IMR-90 (cell line): Measurements from ENCODE around the gene STKLD1. TPM values are rescaled to one million over a fixed set of nuclear protein-coding genes. Genes with fewer than 3 reads are reported as not detected.
A peak's percentile ranks its signal among the peaks of the same experiment; 100 is the strongest.

Source experiments
- ATAC-seq: fragments of 200-7000 bp; cut with Tn5 transposase; 2 replicates; pipeline ENCODE4 v1.9.1; 2020; ENCODE audit warnings: low read depth, mild to moderate bottlenecking, moderate library complexity
- BruUV-seq: library from RNA; stranded (reverse); fragments of 400-500 nt; replicated peaks from 2 replicates; lab custom pipeline; 2021; lab: Mats Ljungman, UMichigan
- CTCF ChIA-PET: fragments of 300-600 bp; formaldehyde crosslinking; extraction: SDS; loops from one replicate; lab custom pipeline; 2021; ENCODE audit warnings: antibody characterized with exemption; lab: Yijun Ruan, JAX
- POLR2A ChIA-PET: fragments of 300-600 bp; sonication (Branson Sonifier 250); formaldehyde crosslinking; loops from one replicate; lab custom pipeline; 2022; ENCODE audit warnings: antibody characterized with exemption; ENCODE audit not compliant: unreplicated experiment; lab: Charles Lee
- DNase-seq: peaks from one replicate; pipeline ENCODE4 v3.0.0; 2013
- H2AFZ ChIP-seq: replicated peaks from 2 replicates; pipeline ENCODE3; 2013; ENCODE audit warnings: low read length, mild to moderate bottlenecking; ENCODE audit not compliant: poor library complexity
- H2AK5ac ChIP-seq: 2 replicates; pipeline ENCODE4 v1.6.1; 2013; ENCODE audit warnings: low read depth, low read length, inconsistent platforms
- H2AK9ac ChIP-seq: replicated peaks from 2 replicates; pipeline ENCODE3; 2013; ENCODE audit warnings: mild to moderate bottlenecking, low read depth, low read length, moderate library complexity; ENCODE audit not compliant: poor library complexity
- H2BK120ac ChIP-seq: 2 replicates; pipeline ENCODE4 v1.6.1; 2013; ENCODE audit warnings: low read depth, low read length, inconsistent platforms
- H2BK15ac ChIP-seq: 3 replicates; pipeline ENCODE4 v1.6.1; 2013; ENCODE audit warnings: low read depth, low read length, inconsistent platforms
- H2BK20ac ChIP-seq: 2 replicates; pipeline ENCODE4 v1.6.1; 2013; ENCODE audit warnings: low read depth, mild to moderate bottlenecking, inconsistent platforms, low read length, moderate library complexity
- H2BK5ac ChIP-seq: 2 replicates; pipeline ENCODE4 v1.6.1; 2013; ENCODE audit warnings: mild to moderate bottlenecking, low read depth, low read length, inconsistent platforms; ENCODE audit not compliant: poor library complexity, severe bottlenecking
- H3K14ac ChIP-seq: replicated peaks from 2 replicates; pipeline ENCODE4 v1.6.1; 2013; ENCODE audit warnings: low read depth, low read length, inconsistent platforms
- H3K18ac ChIP-seq: 2 replicates; pipeline ENCODE4 v1.6.1; 2013; ENCODE audit warnings: low read depth, low read length, control low read depth
- H3K23ac ChIP-seq: 2 replicates; pipeline ENCODE4 v1.6.1; 2013; ENCODE audit warnings: low read depth, low read length, inconsistent platforms
- H3K27ac ChIP-seq: 2 replicates; pipeline ENCODE4 v1.5.1; 2013; ENCODE audit warnings: mild to moderate bottlenecking, control low read depth, low read length; ENCODE audit not compliant: insufficient read depth
- H3K27me3 ChIP-seq: 2 replicates; pipeline ENCODE4 v1.6.1; 2013; ENCODE audit warnings: low read length; ENCODE audit not compliant: control insufficient read depth, insufficient read depth
- H3K36me3 ChIP-seq: 2 replicates; pipeline ENCODE4 v1.6.1; 2013; ENCODE audit warnings: low read length, mixed read lengths; ENCODE audit not compliant: control insufficient read depth, insufficient read depth
- H3K4ac ChIP-seq: 2 replicates; pipeline ENCODE4 v1.6.1; 2013; ENCODE audit warnings: low read depth, low read length, inconsistent platforms
- H3K4me1 ChIP-seq: 2 replicates; pipeline ENCODE4 v1.6.1; 2013; ENCODE audit warnings: low read length, mixed read lengths; ENCODE audit not compliant: control insufficient read depth, insufficient read depth
- H3K4me2 ChIP-seq: 2 replicates; pipeline ENCODE4 v1.6.1; 2013; ENCODE audit warnings: low read depth, mild to moderate bottlenecking, control low read depth, low read length, moderate library complexity
- H3K4me3 ChIP-seq: 2 replicates; pipeline ENCODE4 v1.5.1; 2013; ENCODE audit warnings: low read depth, mild to moderate bottlenecking, control low read depth, low read length, moderate library complexity; ENCODE audit not compliant: insufficient read depth
- H3K56ac ChIP-seq: 2 replicates; pipeline ENCODE4 v1.6.1; 2013; ENCODE audit warnings: low read length, inconsistent platforms; ENCODE audit not compliant: insufficient read depth; ENCODE audit errors: extremely low read depth
- H3K79me1 ChIP-seq, 2 experiments: 2 replicates each; pipeline ENCODE4 v1.6.1; 2013; ENCODE audit warnings: low read length in 2 of 2, inconsistent platforms in 1 of 2, low read depth in 1 of 2
- H3K9ac ChIP-seq: 2 replicates; pipeline ENCODE4 v1.6.1; 2013; ENCODE audit warnings: low read depth, low read length, control low read depth
- H3K9me1 ChIP-seq: 2 replicates; pipeline ENCODE4 v1.6.1; 2013; ENCODE audit warnings: low read length, inconsistent platforms; ENCODE audit not compliant: insufficient read depth
- H3K9me3 ChIP-seq: 2 replicates; pipeline ENCODE4 v1.6.1; 2013; ENCODE audit warnings: low read length; ENCODE audit not compliant: control insufficient read depth, insufficient read depth
- H4K20me1 ChIP-seq: 2 replicates; pipeline ENCODE4 v1.6.1; 2013; ENCODE audit warnings: low read length, inconsistent platforms; ENCODE audit not compliant: insufficient read depth
- H4K5ac ChIP-seq: 2 replicates; pipeline ENCODE4 v1.6.1; 2013; ENCODE audit warnings: mild to moderate bottlenecking, low read depth, low read length, control low read depth
- H4K8ac ChIP-seq, 2 experiments: 2 replicates each; pipeline ENCODE4 v1.6.1; 2013; ENCODE audit warnings: low read depth in 2 of 2, low read length in 2 of 2, control low read depth in 1 of 2, inconsistent platforms in 1 of 2
- H4K91ac ChIP-seq: 2 replicates; pipeline ENCODE4 v1.6.1; 2013; ENCODE audit warnings: low read depth, low read length, inconsistent platforms; ENCODE audit not compliant: insufficient read depth
- CEBPB ChIP-seq: IDR thresholded peaks from 2 replicates; pipeline ENCODE4 v1.6.1; 2012; ENCODE audit warnings: low read depth, low read length, improper control_type of control experiment
- CHD1 ChIP-seq: IDR thresholded peaks from 2 replicates; pipeline ENCODE4 v1.6.1; 2012; ENCODE audit warnings: low read depth, low read length, improper control_type of control experiment
- FOS ChIP-seq: fragments of 150-350 bp; IDR thresholded peaks from 2 replicates; pipeline ENCODE4 v1.6.1; 2016; ENCODE audit warnings: low read depth, low read length
- MAFK ChIP-seq: IDR thresholded peaks from 2 replicates; pipeline ENCODE4 v1.6.1; 2012; ENCODE audit warnings: low read depth, low read length, improper control_type of control experiment
- MAZ ChIP-seq: IDR thresholded peaks from 2 replicates; pipeline ENCODE4 v1.6.1; 2012; ENCODE audit warnings: low read depth, mild to moderate bottlenecking, low read length, improper control_type of control experiment, moderate library complexity, borderline replicate concordance
- MXI1 ChIP-seq: IDR thresholded peaks from 2 replicates; pipeline ENCODE4 v1.6.1; 2012; ENCODE audit warnings: low read depth, mild to moderate bottlenecking, low read length, moderate library complexity, borderline replicate concordance
- NFE2L2 ChIP-seq: fragments of 150-350 bp; IDR thresholded peaks from 2 replicates; pipeline ENCODE4 v1.6.1; 2016; ENCODE audit warnings: low read depth, mild to moderate bottlenecking, low read length
- POLR2A ChIP-seq: IDR thresholded peaks from 2 replicates; pipeline ENCODE4 v1.6.1; 2012; ENCODE audit warnings: mild to moderate bottlenecking, low read depth, low read length
- RAD21 ChIP-seq: IDR thresholded peaks from 2 replicates; pipeline ENCODE4 v1.6.1; 2012; ENCODE audit warnings: low read length, improper control_type of control experiment
- RFX5 ChIP-seq: IDR thresholded peaks from 2 replicates; pipeline ENCODE4 v1.8.0; 2012; ENCODE audit warnings: low read depth, mild to moderate bottlenecking, low read length, moderate library complexity
- SMC3 ChIP-seq: fragments of 150-350 bp; IDR thresholded peaks from 2 replicates; pipeline ENCODE4 v1.6.1; 2016; ENCODE audit warnings: low read depth, mild to moderate bottlenecking, antibody characterized with exemption, low read length, moderate library complexity
- WGBS, 2 experiments: methylation state at CpG; one replicate each; pipeline versions ENCODE4 v1.1.5 to v1.1.7; 2013; ENCODE audit warnings: missing lambda C conversion rate in 2 of 2; ENCODE audit not compliant: insufficient read length in 1 of 2; ENCODE audit errors: extremely low coverage in 2 of 2; 5-methylcytosine and 5-hydroxymethylcytosine counted together
- dilution Hi-C: fragments of 300-500 bp; cut with HindIII; formaldehyde crosslinking; loops from one replicate; pipeline ENCODE4 v1.14.3; 2018; ENCODE audit warnings: low sequenced_read_pairs; ENCODE audit not compliant: unreplicated experiment
- in situ Hi-C: fragments of 300-500 bp; cut with MboI; formaldehyde crosslinking; loops from 3 replicates; pipeline ENCODE4 v1.14.3; 2019; ENCODE audit warnings: low sequenced_read_pairs, inconsistent platforms, mixed read lengths
- intact Hi-C: fragments of 100-400 bp; cut with micrococcal nuclease; formaldehyde crosslinking; loops from 2 replicates; pipeline ENCODE4 v1.10.0; 2022
- polyA plus RNA-seq, 3 experiments: library from polyadenylated mRNA; depleted of rRNA; stranded (reverse); fragments of >200 nt; gene quantifications; 2 replicates each; pipeline ENCODE4 v1.2.3, GENCODE V29; 2012; ENCODE audit warnings: low replicate concordance in 1 of 3
- total RNA-seq: library from RNA; depleted of rRNA; stranded (reverse); fragments of >200 nt; gene quantifications from 2 replicates; pipeline ENCODE4 v1.2.3, GENCODE V29; 2012
- TF ChIP-seq, protein P1 (sequence below): conservative IDR thresholded peaks from 2 replicates; pipeline ENCODE4 v1.5.1; 2012; ENCODE audit warnings: mild to moderate bottlenecking, low read depth, low read length, improper control_type of control experiment
- TF ChIP-seq, protein P2 (sequence below): fragments of 150-350 bp; IDR thresholded peaks from 2 replicates; pipeline ENCODE4 v1.6.1; 2016; ENCODE audit warnings: low read depth, mild to moderate bottlenecking, low read length, moderate library complexity, borderline replicate concordance
- TF ChIP-seq, protein P3 (sequence below): fragments of 150-350 bp; IDR thresholded peaks from 2 replicates; pipeline ENCODE4 v1.6.1; 2017; ENCODE audit warnings: mild to moderate bottlenecking, antibody characterized with exemption, low read length, low read depth

STKLD1 gene
- total and polyA plus RNA-seq, 2 of the 4 experiments (the other 2 are of a cell fraction): 0.54 to 0.65 TPM

DNA sequence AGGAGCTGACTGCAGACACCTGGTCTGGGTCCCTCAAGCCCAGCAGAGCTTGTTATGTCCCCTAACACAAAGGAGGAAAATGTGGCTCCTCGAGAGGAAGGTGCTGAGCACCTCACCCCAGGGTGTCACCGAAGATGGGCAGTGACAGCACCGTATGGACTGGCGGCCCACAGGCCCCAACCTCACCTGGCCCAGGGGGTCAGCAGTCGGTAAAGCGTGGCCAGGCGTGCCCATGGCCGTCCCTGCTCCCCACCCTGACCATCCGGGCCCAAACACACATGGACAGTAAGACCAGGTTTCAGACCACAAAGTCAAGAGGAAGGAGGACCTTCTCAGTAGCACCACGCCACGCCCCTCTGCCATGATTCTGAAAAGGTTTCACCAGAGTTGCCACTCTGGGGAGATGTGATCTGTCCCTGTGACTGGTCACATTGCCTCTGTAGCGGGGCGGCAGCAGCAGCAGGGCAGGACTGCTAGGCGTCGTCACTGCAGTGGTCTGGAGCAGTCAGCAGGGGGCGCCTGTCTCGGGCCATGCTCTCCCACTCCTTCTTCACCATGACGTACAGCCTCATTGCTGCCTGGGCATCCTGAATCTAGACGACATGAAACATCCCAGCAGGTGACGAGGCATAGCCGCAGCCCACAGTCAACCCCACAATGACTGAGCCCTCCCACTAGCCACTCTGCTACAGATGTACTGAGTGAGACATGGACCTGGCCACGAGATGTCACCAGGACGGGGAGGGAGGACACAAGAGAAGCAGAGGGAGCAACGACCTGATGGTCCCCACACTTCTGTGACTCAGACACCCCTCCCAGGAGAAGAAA, 30.5 kb downstream of the STKLD1 start:
- Histone ChIP-seq H3K4me2 (no peak overlapping the region), H4K91ac (no peak overlapping the region), H2BK20ac (no peak overlapping the region), H3K4ac (peak overlapping the region; percentile 40; the same call in 1 of the 2 replicates), H3K36me3 (peaks cover 43% of the 10 kb centered on the region), H2AK5ac (no peak overlapping the region), H3K79me1 (peaks cover 0 to 22% of the 10 kb centered on the region in 2 experiments; a peak in 2 of 4 replicates), H2BK120ac (no peak overlapping the region), H3K18ac (no peak overlapping the region), H3K4me1 (peaks cover 2% of the 10 kb centered on the region; the same call in 1 of the 2 replicates), H3K4me3 (no peak overlapping the region), H4K5ac (no peak overlapping the region), H4K8ac (no peak overlapping the region), H2AFZ (peak overlapping the region; percentile 76), H2AK9ac (peak overlapping the region; percentile 85), H3K27ac (no peak overlapping the region), H2BK5ac (no peak overlapping the region), H3K23ac (no peak overlapping the region), H3K9me1 (0 out of 2 replicates have a peak, but pooled peaks cover under 1% of the 10 kb centered on the region), H4K20me1 (peaks cover 17% of the 10 kb centered on the region), H3K9ac (no peak overlapping the region), H3K9me3 (no peaks in the 10 kb centered on the region), H3K27me3 (no peaks in the 10 kb centered on the region), H2BK15ac (no peak overlapping the region), H3K56ac (no peak overlapping the region), H3K14ac (no peak overlapping the region)
- ChIA-PET POLR2A (no interaction called here), CTCF (no interaction called here)
- dilution Hi-C loops: no loop called here
- intact Hi-C loops: loop anchor here (1.0 to 5.0 kb wide), 2 partner anchors 80 to 586 kb away; partner anchors contain the start of gene VAV2
- 53% methylated on average over 12 of the region's 24 CpGs; no CpG with 5 or more reads in 1 of the 2 experiments for WGBS, 2 experiments
- BruUV-seq: no TSS peak
- in situ Hi-C loops: loop anchor here (10.0 kb wide), 2 partner anchors 78 to 318 kb away; no protein-coding TSS in a partner anchor
- TF ChIP-seq POLR2A: no peak
- no peak for TF ChIP-seq CEBPB
- no peak for TF ChIP-seq NFE2L2
- peak; percentile 81 for TF ChIP-seq SMC3
- TF ChIP-seq, protein P1, sequence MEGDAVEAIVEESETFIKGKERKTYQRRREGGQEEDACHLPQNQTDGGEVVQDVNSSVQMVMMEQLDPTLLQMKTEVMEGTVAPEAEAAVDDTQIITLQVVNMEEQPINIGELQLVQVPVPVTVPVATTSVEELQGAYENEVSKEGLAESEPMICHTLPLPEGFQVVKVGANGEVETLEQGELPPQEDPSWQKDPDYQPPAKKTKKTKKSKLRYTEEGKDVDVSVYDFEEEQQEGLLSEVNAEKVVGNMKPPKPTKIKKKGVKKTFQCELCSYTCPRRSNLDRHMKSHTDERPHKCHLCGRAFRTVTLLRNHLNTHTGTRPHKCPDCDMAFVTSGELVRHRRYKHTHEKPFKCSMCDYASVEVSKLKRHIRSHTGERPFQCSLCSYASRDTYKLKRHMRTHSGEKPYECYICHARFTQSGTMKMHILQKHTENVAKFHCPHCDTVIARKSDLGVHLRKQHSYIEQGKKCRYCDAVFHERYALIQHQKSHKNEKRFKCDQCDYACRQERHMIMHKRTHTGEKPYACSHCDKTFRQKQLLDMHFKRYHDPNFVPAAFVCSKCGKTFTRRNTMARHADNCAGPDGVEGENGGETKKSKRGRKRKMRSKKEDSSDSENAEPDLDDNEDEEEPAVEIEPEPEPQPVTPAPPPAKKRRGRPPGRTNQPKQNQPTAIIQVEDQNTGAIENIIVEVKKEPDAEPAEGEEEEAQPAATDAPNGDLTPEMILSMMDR: peak; percentile 86
- TF ChIP-seq MAFK: no peak
- TF ChIP-seq, protein P2, sequence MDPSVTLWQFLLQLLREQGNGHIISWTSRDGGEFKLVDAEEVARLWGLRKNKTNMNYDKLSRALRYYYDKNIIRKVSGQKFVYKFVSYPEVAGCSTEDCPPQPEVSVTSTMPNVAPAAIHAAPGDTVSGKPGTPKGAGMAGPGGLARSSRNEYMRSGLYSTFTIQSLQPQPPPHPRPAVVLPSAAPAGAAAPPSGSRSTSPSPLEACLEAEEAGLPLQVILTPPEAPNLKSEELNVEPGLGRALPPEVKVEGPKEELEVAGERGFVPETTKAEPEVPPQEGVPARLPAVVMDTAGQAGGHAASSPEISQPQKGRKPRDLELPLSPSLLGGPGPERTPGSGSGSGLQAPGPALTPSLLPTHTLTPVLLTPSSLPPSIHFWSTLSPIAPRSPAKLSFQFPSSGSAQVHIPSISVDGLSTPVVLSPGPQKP: no peak
- peak; percentile 64 for TF ChIP-seq RAD21
- TF ChIP-seq MAZ: no peak
- no peak for TF ChIP-seq CHD1
- TF ChIP-seq, protein P3, sequence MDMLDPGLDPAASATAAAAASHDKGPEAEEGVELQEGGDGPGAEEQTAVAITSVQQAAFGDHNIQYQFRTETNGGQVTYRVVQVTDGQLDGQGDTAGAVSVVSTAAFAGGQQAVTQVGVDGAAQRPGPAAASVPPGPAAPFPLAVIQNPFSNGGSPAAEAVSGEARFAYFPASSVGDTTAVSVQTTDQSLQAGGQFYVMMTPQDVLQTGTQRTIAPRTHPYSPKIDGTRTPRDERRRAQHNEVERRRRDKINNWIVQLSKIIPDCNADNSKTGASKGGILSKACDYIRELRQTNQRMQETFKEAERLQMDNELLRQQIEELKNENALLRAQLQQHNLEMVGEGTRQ: peak; percentile 14; the same call in 1 of the 2 replicates
- peak; percentile 60; the same call in 1 of the 2 replicates for TF ChIP-seq MXI1
- TF ChIP-seq FOS: no peak
- TF ChIP-seq RFX5: no peak
- ATAC-seq (peak; percentile 96), DNase-seq (peak; percentile 70)
